BLaER1 (cell line): Measurements from ENCODE around the gene URM1.
A peak's percentile ranks its signal among the peaks of the same experiment; 100 is the strongest.
"Not testable (repeated sequence)": the region's sequence is repeated elsewhere in the genome, so short reads cannot be mapped to it uniquely, and the experiment has no call there.

Experiments
- H3K27ac ChIP-seq: shearing (Covaris generic); formaldehyde crosslinking; 2 replicates; pipeline ENCODE4 v1.8.1; 2022
- H3K27me3 ChIP-seq: shearing (Covaris generic); formaldehyde crosslinking; 2 replicates; pipeline ENCODE4 v1.8.1; 2022
- H3K36me3 ChIP-seq: shearing (Covaris generic); formaldehyde crosslinking; 2 replicates; pipeline ENCODE4 v1.8.1; 2022
- H3K4me1 ChIP-seq: shearing (Covaris generic); formaldehyde crosslinking; 2 replicates; pipeline ENCODE4 v1.8.1; 2022
- H3K4me2 ChIP-seq: shearing (Covaris generic); formaldehyde crosslinking; 2 replicates; pipeline ENCODE4 v1.8.1; 2022
- H3K4me3 ChIP-seq: shearing (Covaris generic); formaldehyde crosslinking; 2 replicates; pipeline ENCODE4 v1.8.1; 2022
- H3K9ac ChIP-seq: shearing (Covaris generic); formaldehyde crosslinking; 2 replicates; pipeline ENCODE4 v1.8.1; 2022
- H3K9me3 ChIP-seq: shearing (Covaris generic); formaldehyde crosslinking; 2 replicates; pipeline ENCODE4 v1.8.1; 2022
- H4K20me1 ChIP-seq: shearing (Covaris generic); formaldehyde crosslinking; 2 replicates; pipeline ENCODE4 v1.8.1; 2022
- Cebpa-rat ChIP-seq: shearing (Covaris generic); IDR thresholded peaks from 2 replicates; pipeline ENCODE4 v1.8.1; 2022

The URM1 gene

DNA sequence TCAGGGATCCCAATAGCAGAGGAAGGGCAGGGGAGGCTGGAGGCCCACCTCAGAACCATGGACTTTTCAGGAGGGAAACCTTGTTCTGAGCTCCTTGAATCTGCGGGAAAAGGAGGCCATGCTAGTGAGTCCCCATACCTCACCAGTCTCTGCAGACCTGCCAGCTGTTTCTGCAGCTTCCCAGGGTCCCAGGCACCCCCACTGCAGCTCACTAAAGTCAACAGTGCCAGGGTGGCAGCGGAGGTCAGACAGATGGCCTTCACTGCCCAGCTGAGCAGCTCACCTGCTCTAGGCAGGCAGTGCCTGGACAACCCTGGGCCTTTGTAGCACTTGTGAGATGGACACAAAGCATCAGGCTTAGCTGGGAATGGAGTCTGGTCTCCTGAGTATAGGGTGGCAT is 35.3 kb upstream of the URM1 start:
- Histone ChIP-seq H3K27ac (no peak overlapping the region), H3K4me2 (no peak overlapping the region), H3K9me3 (no peaks in the 10 kb centered on the region), H3K9ac (no peak overlapping the region), H3K4me1 (peaks cover 32% of the 10 kb centered on the region), H3K4me3 (no peak overlapping the region), H4K20me1 (no peaks in the 10 kb centered on the region), H3K27me3 (no peaks in the 10 kb centered on the region), H3K36me3 (no peaks in the 10 kb centered on the region)
- no peak for TF ChIP-seq Cebpa-rat

GRCh38 chr9:128337936-128338335 is 33.2 kb upstream of the URM1 start:
- Histone ChIP-seq H3K4me3 (no peak overlapping the region), H3K27ac (no peak overlapping the region), H4K20me1 (no peaks in the 10 kb centered on the region), H3K4me1 (peaks cover 23% of the 10 kb centered on the region), H3K9ac (no peak overlapping the region), H3K4me2 (no peak overlapping the region), H3K27me3 (no peaks in the 10 kb centered on the region), H3K36me3 (peaks cover 10% of the 10 kb centered on the region), H3K9me3 (no peaks in the 10 kb centered on the region)
- no peak for TF ChIP-seq Cebpa-rat

DNA sequence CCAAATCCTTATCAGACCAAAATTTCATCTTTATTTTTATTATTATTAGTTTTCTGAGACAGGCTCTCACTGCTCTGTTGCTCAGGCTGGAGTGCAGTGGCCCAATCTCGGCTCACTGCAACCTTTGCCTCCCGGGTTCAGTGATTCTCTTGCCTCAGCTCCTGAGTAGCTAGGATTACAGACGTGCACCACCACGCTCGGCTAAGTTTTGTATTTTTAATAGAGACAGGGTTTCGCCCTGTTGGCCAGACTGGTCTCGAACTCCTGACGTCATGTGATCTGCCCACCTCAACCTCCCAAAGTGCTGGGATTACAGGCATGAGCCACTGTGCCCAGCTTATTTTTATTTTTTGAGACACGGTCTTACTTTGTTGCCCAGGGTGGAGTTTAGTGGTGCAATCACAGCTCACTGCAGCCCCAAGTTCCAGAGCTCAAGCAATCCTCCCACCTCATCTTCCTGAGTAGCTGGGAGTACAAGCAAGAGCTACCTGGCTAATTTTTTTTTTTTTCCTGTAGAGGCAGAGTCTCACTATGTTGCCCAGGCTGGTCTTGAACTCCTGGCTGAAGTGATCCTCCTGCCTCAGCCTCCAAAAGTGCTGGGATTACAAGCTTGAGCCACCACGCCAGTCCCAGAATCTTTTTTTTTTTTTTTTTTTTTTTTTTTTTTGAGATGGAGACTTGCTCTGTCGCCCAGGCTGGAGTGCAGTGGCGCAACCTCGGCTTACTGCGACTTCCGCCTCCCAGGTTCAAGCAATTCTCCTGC is 32.1 kb upstream of the URM1 start:
- not testable (repeated sequence) for H3K27me3 ChIP-seq, H4K20me1 ChIP-seq, H3K9me3 ChIP-seq, H3K9ac ChIP-seq, H3K27ac ChIP-seq, H3K4me3 ChIP-seq, H3K4me2 ChIP-seq
- Histone ChIP-seq H3K36me3 (peaks cover 21% of the 10 kb centered on the region), H3K4me1 (peaks cover 12% of the 10 kb centered on the region)

DNA sequence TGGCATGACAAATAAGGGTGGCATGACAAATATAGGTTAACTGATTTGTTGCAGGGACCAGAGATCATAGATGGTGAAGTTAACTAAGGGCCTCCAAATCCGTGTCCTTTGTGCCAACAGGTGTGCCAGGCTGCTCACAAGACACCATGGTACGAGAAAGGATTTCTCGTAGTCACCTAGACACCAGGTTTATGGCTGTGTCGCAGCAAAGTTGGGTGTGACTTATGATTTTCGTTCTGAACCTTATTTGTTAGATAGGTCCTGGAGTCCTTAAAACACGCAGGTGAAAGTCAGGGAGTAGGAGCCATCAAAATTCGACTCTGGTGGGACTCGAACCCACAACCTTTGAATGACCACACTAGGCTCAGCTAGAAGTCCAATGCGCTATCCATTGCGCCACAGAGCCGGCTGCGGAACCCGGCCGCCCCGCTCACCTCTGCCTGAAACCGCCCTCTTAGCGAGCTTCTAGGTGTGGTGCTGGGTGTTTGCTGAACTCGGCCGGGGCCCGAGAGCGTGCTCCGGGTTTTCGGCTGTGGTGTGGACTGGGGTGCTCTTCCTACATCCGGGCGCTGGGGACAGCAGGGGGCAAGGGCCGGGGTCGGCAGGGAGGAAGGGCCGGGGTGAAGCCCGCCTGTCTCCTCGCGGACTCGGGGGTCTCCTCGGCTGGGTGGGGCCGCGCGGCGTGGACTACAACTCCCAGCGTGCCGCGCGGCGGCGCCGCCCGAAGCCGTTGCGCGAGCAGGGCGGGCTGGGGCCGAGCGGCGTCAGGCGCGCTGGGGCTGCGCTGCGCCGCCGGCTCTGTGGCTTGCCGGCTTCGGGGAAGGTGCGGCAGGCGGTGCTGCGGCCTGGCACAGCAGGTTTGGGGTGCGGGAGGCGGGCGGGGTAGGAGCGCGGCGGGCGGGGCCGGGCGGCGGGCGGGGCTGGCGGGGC is 31.1 kb upstream of the URM1 start, which contains the start of gene SLC27A4:
Gene SLC27A4 (plus strand): TSS at position 767 of the 930 bp plus-strand sequence. CDS start 2,606 bp downstream, outside the sequence.
- Histone ChIP-seq H3K9ac (peak within 1 kb of the TSS; percentile 80), H3K27ac (peak within 1 kb of the TSS; percentile 57; the same call in 1 of the 2 replicates), H3K4me2 (peak within 1 kb of the TSS; percentile 93), H3K27me3 (no peaks in the 10 kb centered on the region), H3K9me3 (no peaks in the 10 kb centered on the region), H4K20me1 (no peaks in the 10 kb centered on the region), H3K4me3 (peak within 1 kb of the TSS; percentile 75), H3K4me1 (peaks cover 10% of the 10 kb centered on the region), H3K36me3 (peaks cover 31% of the 10 kb centered on the region)
- no peak for TF ChIP-seq Cebpa-rat

DNA sequence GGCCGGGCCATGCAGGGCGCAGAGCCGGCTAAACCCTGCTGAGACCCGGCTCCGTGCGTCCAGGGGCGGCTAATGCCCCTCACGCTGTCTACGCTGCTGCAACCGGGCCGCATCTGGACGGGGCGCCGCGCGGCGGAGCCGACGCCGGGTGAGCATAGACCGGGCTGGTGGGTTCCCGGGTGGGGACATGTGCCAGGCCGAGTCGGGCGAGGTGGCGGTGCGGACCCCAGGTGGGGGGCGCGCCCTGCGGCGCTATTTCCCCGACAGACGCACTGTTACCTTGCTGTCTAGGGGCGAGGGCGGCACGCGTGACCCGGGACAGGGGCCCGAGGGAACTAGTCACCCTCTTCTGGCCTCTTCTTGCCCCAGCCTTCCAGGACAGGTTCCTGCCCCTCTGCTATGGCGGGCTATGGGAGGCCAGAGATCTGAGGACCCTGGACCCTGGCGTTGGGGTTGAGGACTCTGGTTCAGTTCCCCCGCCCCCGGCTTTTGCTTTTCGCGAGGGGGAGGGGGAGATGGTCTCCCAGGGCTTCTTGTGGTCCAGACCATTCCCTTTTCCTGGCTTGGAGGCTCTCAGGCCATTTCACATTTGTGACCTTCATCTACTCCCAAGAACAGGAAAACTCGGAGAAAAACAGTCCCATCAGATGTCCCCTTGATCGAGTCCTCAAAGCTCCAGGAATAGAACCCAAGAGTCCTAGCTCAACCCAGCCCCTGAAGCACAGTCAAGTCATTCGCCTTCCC is 30.3 kb upstream of the URM1 start:
- Histone ChIP-seq H3K4me1 (peaks cover 10% of the 10 kb centered on the region), H3K4me3 (peak overlapping the region; percentile 75), H3K27ac (peak overlapping the region; percentile 57; the same call in 1 of the 2 replicates), H4K20me1 (no peaks in the 10 kb centered on the region), H3K27me3 (no peaks in the 10 kb centered on the region), H3K4me2 (peak overlapping the region; percentile 93), H3K9me3 (no peaks in the 10 kb centered on the region), H3K9ac (peak overlapping the region; percentile 80), H3K36me3 (peaks cover 39% of the 10 kb centered on the region)
- TF ChIP-seq Cebpa-rat = no peak

GRCh38 chr9:128341435-128341849 is 29.7 kb upstream of the URM1 start:
- Histone ChIP-seq H3K27ac (peak overlapping the region; percentile 57; the same call in 1 of the 2 replicates), H3K9ac (peak overlapping the region; percentile 80; the same call in 1 of the 2 replicates)
- no peak for TF ChIP-seq Cebpa-rat

DNA sequence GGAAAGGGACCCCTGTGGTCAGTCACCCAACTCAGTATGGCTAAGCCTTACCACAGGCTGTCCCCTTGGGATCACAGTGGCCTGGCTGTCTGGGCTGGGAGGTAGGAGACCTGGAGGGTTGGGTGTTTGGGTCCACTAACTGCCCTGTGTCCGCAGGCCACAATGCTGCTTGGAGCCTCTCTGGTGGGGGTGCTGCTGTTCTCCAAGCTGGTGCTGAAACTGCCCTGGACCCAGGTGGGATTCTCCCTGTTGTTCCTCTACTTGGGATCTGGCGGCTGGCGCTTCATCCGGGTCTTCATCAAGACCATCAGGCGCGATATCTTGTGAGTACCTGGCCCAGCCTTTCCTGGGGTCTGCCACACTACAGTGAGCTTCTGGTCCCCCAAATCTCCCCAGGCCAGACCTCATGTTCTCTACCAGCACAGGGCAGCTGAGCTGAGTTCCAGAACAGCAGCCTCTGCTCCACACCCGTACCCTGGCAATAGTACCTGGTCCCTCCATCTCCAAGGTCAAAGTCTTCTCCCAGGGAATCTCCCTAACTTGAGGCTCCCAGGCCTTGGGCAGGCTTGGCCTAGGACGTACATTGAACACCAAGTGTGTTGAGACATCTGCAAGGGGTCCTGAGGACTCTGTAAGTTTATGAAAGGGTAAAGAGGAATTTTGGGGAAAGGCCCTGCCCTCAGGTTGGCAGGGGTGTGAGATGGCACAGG is 28.0 kb upstream of the URM1 start:
- no peaks in the 10 kb centered on the region for H3K27me3 ChIP-seq
- H3K4me1 ChIP-seq = peaks cover 10% of the 10 kb centered on the region
- no peak overlapping the region for H3K4me3 ChIP-seq
- no peak overlapping the region for H3K9ac ChIP-seq
- no peak overlapping the region for H3K4me2 ChIP-seq
- no peaks in the 10 kb centered on the region for H3K9me3 ChIP-seq
- no peak overlapping the region for H3K27ac ChIP-seq
- H3K36me3 ChIP-seq = peaks cover 62% of the 10 kb centered on the region
- no peaks in the 10 kb centered on the region for H4K20me1 ChIP-seq
- no peak for TF ChIP-seq Cebpa-rat

More at GRCh38 chr9:128341435-128341849, 29.7 kb upstream of the URM1 start:
- H3K36me3 ChIP-seq = peaks cover 45% of the 10 kb centered on the region
- peak overlapping the region; percentile 75 for H3K4me3 ChIP-seq
- no peaks in the 10 kb centered on the region for H4K20me1 ChIP-seq
- peaks cover 10% of the 10 kb centered on the region for H3K4me1 ChIP-seq
- no peaks in the 10 kb centered on the region for H3K27me3 ChIP-seq
- H3K9me3 ChIP-seq = no peaks in the 10 kb centered on the region
- H3K4me2 ChIP-seq = peak overlapping the region; percentile 93

GRCh38 chr9:128343855-128344254 is 27.3 kb upstream of the URM1 start:
- H3K27me3 ChIP-seq = no peaks in the 10 kb centered on the region
- no peak overlapping the region for H3K4me2 ChIP-seq
- no peak overlapping the region for H3K4me3 ChIP-seq
- no peaks in the 10 kb centered on the region for H4K20me1 ChIP-seq
- TF ChIP-seq Cebpa-rat = no peak
- no peak overlapping the region for H3K9ac ChIP-seq
- no peak overlapping the region for H3K27ac ChIP-seq
- no peaks in the 10 kb centered on the region for H3K9me3 ChIP-seq
- peaks cover 10% of the 10 kb centered on the region for H3K4me1 ChIP-seq
- peaks cover 68% of the 10 kb centered on the region for H3K36me3 ChIP-seq
